ENCODE results near the gene RAMP3.

Gene RAMP3

GRCh38 chr7:45173596-45174327 lies 16.2 kb downstream of the RAMP3 start:
- ATAC-seq (ENCODE audit: low read depth) = no peak

DNA sequence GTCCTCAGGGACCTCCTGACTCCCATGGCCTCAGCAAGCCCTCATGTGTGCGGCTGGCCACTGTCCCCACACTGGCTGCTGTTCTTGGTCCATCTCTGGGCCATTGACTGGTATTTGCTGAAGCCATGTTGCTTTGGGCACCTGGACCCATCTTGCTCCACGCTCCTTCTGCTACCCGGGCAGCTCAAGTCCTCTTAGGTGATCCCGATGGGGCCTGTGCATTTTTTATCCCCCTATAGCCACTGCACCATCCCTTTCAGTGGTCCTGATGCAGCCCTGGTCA lies 16.7 kb downstream of the RAMP3 start:
- no peak overlapping the region for H3K27ac ChIP-seq (ENCODE audit: poor library complexity, severe bottlenecking)
- no peaks in the 10 kb centered on the region for H3K9me3 ChIP-seq (ENCODE audit: severe bottlenecking)
- H3K4me1 ChIP-seq (ENCODE audit: insufficient read depth, poor library complexity, severe bottlenecking) = no peaks in the 10 kb centered on the region
- DNase-seq (ENCODE audit: low spot score) (no peak), ATAC-seq (ENCODE audit: low read depth) (no peak)
- H3K27me3 ChIP-seq (ENCODE audit: insufficient read depth, poor library complexity, severe bottlenecking) = no peaks in the 10 kb centered on the region
- TF ChIP-seq CTCF (IDR thresholded peaks at IDR 0.05; ENCODE audit: poor library complexity, severe bottlenecking) = no peak
- H3K4me3 ChIP-seq (ENCODE audit: severe bottlenecking) = no peak overlapping the region
- no peaks in the 10 kb centered on the region for H3K36me3 ChIP-seq (ENCODE audit: low read depth)

More at GRCh38 chr7:45173596-45174327, 16.2 kb downstream of the RAMP3 start:
- H3K9me3 ChIP-seq (ENCODE audit: severe bottlenecking) = no peaks in the 10 kb centered on the region
- H3K27me3 ChIP-seq (ENCODE audit: insufficient read depth, poor library complexity, severe bottlenecking) = no peaks in the 10 kb centered on the region
- H3K4me3 ChIP-seq (ENCODE audit: severe bottlenecking) = no peak overlapping the region
- DNase-seq (ENCODE audit: low spot score) = peak; percentile 23
- no peak for TF ChIP-seq CTCF (IDR thresholded peaks at IDR 0.05; ENCODE audit: poor library complexity, severe bottlenecking)
- H3K36me3 ChIP-seq (ENCODE audit: low read depth) = no peaks in the 10 kb centered on the region
- H3K27ac ChIP-seq (ENCODE audit: poor library complexity, severe bottlenecking) = no peak overlapping the region
- no peaks in the 10 kb centered on the region for H3K4me1 ChIP-seq (ENCODE audit: insufficient read depth, poor library complexity, severe bottlenecking)

DNA sequence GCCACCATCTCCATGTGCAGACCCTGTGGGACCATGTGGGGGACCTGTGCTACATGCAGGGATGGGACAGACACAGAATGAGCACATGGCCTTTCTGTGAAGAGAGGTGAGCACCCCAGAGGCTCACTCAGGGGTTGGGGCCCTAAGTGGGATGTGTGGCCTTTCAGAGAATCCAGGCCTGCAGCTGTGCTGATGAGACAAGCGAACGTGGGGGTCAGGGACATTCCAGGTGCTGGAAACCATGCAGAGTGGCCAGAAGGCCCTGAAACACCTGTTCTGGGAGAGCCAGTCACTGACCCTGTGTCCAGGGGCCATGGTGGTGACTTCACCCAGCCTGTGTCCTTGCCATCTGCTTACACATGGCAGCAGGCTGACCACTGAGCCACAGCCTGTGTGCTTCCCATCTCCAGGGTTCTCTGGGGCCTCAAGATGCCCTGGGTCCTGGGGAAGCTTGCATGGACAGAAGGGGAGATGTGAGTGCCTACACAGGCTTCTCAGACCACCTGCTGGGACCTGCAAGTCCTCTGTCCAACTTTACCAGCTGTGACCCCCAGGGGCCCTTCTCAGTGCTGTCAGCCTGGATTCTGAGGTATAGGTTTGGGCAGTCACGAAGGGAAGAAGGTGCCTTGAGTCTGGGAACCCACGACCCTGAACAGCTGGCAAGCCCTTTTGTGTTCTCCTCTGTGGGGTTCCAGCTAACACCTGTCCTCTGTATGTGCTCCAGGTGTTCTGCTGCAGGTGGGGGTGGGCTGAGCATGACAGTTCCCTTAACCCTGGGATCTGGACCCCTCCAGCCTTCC lies 17.6 kb downstream of the RAMP3 start:
- Histone ChIP-seq H3K27ac (ENCODE audit: poor library complexity, severe bottlenecking) (no peak overlapping the region), H3K36me3 (ENCODE audit: low read depth) (no peaks in the 10 kb centered on the region), H3K9me3 (ENCODE audit: severe bottlenecking) (no peaks in the 10 kb centered on the region), H3K4me3 (ENCODE audit: severe bottlenecking) (no peak overlapping the region), H3K27me3 (ENCODE audit: insufficient read depth, poor library complexity, severe bottlenecking) (peaks cover 2% of the 10 kb centered on the region), H3K4me1 (ENCODE audit: insufficient read depth, poor library complexity, severe bottlenecking) (no peaks in the 10 kb centered on the region)
- no peak for TF ChIP-seq CTCF (IDR thresholded peaks at IDR 0.05; ENCODE audit: poor library complexity, severe bottlenecking)
- no peak for ATAC-seq (ENCODE audit: low read depth)
- DNase-seq (ENCODE audit: low spot score) = peak; percentile 39

- no peak for ATAC-seq (ENCODE audit: low read depth)
- Histone ChIP-seq H3K27me3 (ENCODE audit: insufficient read depth, poor library complexity, severe bottlenecking) (peaks cover 2% of the 10 kb centered on the region), H3K36me3 (ENCODE audit: low read depth) (no peaks in the 10 kb centered on the region), H3K27ac (ENCODE audit: poor library complexity, severe bottlenecking) (no peak overlapping the region), H3K9me3 (ENCODE audit: severe bottlenecking) (no peaks in the 10 kb centered on the region), H3K4me3 (ENCODE audit: severe bottlenecking) (no peak overlapping the region), H3K4me1 (ENCODE audit: insufficient read depth, poor library complexity, severe bottlenecking) (no peaks in the 10 kb centered on the region)
- peak; percentile 14 for DNase-seq (ENCODE audit: low spot score)
- no peak for TF ChIP-seq CTCF (IDR thresholded peaks at IDR 0.05; ENCODE audit: poor library complexity, severe bottlenecking)
Measured at GRCh38 chr7:45176091-45176490, 18.5 kb downstream of the RAMP3 start.

Data from RWPE2 (cell line).